ENCODE data around the gene SDK1. TPM values are rescaled to one million over a fixed set of nuclear protein-coding genes. Genes with fewer than 3 reads are reported as not detected.
"Not testable (repeated sequence)": the region's sequence is repeated elsewhere in the genome, so short reads cannot be mapped to it uniquely, and the experiment has no call there.

SDK1 gene
- total and polyA plus RNA-seq, 11 donors = 2.2 to 5.8 (median 3.4) TPM

- Histone ChIP-seq H3K4me1 (no peaks in the 10 kb centered on the region), H3K27ac (no peak overlapping the region), H3K36me3 (no peaks in the 10 kb centered on the region), H3K27me3 (peaks cover 0 to 5% (median 0%) of the 10 kb centered on the region in 9 donors), H3K4me3 (no peak overlapping the region), H3K9me3 (peaks cover 0 to 17% (median 7%) of the 10 kb centered on the region in 12 donors)
- DNase-seq (no peak), ATAC-seq (peak in 1 of 4 donors; percentile 33)
- intact Hi-C loops (cut with DNase I) = no loop called here
- 67 to 80% (median 76%) methylated on average over 21 of the region's 21 CpGs for WGBS, 4 donors
- TF ChIP-seq POLR2A (IDR thresholded peaks at IDR 0.05) (no peak), CTCF (IDR thresholded peaks at IDR 0.05) (no peak)
Observed at GRCh38 chr7:4093483-4093882, 792.4 kb downstream of the SDK1 start.

- not testable (repeated sequence) for H3K36me3 ChIP-seq
Observed at GRCh38 chr7:4094158-4094557, 793.1 kb downstream of the SDK1 start.

GRCh38 chr7:4097001-4097609 lies 796.1 kb downstream of the SDK1 start:
- H3K9me3 ChIP-seq = no peaks in the 10 kb centered on the region
- WGBS, 4 donors = 74 to 90% (median 87%) methylated on average over 11 to 12 of the region's 12 CpGs
- no peak overlapping the region for H3K27ac ChIP-seq
- DNase-seq (no peak), ATAC-seq (no peak)
- peaks cover 0 to 5% (median 0%) of the 10 kb centered on the region in 9 donors for H3K27me3 ChIP-seq
- intact Hi-C loops (cut with DNase I) = no loop called here
- no peak overlapping the region for H3K4me3 ChIP-seq
- no peaks in the 10 kb centered on the region for H3K36me3 ChIP-seq
- no peaks in the 10 kb centered on the region for H3K4me1 ChIP-seq
- TF ChIP-seq CTCF (IDR thresholded peaks at IDR 0.05) (no peak), POLR2A (IDR thresholded peaks at IDR 0.05) (no peak)

More at GRCh38 chr7:4094158-4094557, 793.1 kb downstream of the SDK1 start:
- intact Hi-C loops (cut with DNase I); ATAC-seq; DNase-seq; H3K4me1 ChIP-seq; H3K27ac ChIP-seq; H3K27me3 ChIP-seq; H3K4me3 ChIP-seq: not testable (repeated sequence)
- H3K9me3 ChIP-seq = peaks cover 0 to 17% (median 7%) of the 10 kb centered on the region in 12 donors
- 82 to 96% (median 90%) methylated on average over 9 of the region's 9 CpGs for WGBS, 4 donors

- no peaks in the 10 kb centered on the region for H3K9me3 ChIP-seq
- no peaks in the 10 kb centered on the region for H3K4me1 ChIP-seq
- 88 to 91% (median 89%) methylated on average over 11 of the region's 11 CpGs for WGBS, 4 donors
- no peak overlapping the region for H3K27ac ChIP-seq
- intact Hi-C loops (cut with DNase I) = no loop called here
- TF ChIP-seq CTCF (IDR thresholded peaks at IDR 0.05) (no peak), POLR2A (IDR thresholded peaks at IDR 0.05) (no peak)
- peaks cover 0 to 5% (median 0%) of the 10 kb centered on the region in 9 donors for H3K27me3 ChIP-seq
- H3K36me3 ChIP-seq = no peaks in the 10 kb centered on the region
- DNase-seq = no peak
- no peak overlapping the region for H3K4me3 ChIP-seq
- no peak for ATAC-seq
Observed at GRCh38 chr7:4098169-4098568, 797.1 kb downstream of the SDK1 start.

- H3K4me3 ChIP-seq = no peak overlapping the region
- H3K4me1 ChIP-seq = no peaks in the 10 kb centered on the region
- H3K27me3 ChIP-seq = peaks cover 0 to under 1% (median 0%) of the 10 kb centered on the region in 9 donors
- no peak for ATAC-seq
- H3K9me3 ChIP-seq = no peaks in the 10 kb centered on the region
- TF ChIP-seq POLR2A (IDR thresholded peaks at IDR 0.05) (no peak), CTCF (IDR thresholded peaks at IDR 0.05) (no peak)
- intact Hi-C loops (cut with DNase I) = no loop called here
- 87 to 92% (median 90%) methylated on average over 13 to 14 of the region's 14 CpGs for WGBS, 4 donors
- no peak overlapping the region for H3K27ac ChIP-seq
- H3K36me3 ChIP-seq = no peaks in the 10 kb centered on the region
- no peak for DNase-seq
Observed at GRCh38 chr7:4099651-4100050, 798.6 kb downstream of the SDK1 start.
